CD14-positive monocyte (primary cell): ENCODE data around the gene NOTCH1. TPM values are rescaled to one million over a fixed set of nuclear protein-coding genes. Genes with fewer than 3 reads are reported as not detected.
A peak's percentile ranks its signal among the peaks of the same experiment; 100 is the strongest.

Experiments
- DNase-seq, 3 donors: peaks; one replicate each; pipeline ENCODE4 v3.0.0-alpha.2; 2011 to 2022
- H2AFZ ChIP-seq: 2 replicates; pipeline ENCODE4 v1.6.0; 2012; ENCODE audit warnings: mild to moderate bottlenecking, low read depth, low read length, inconsistent platforms; ENCODE audit not compliant: insufficient read depth, poor library complexity, severe bottlenecking
- H3K27ac ChIP-seq, 2 donors: 1 replicate in 1 of 2; 2 replicates in 1 of 2; pipeline ENCODE4 v1.5.1; 2012 to 2013; ENCODE audit warnings: low read length in 2 of 2, control low read depth in 1 of 2, inconsistent platforms in 1 of 2, low read depth in 1 of 2, mild to moderate bottlenecking in 1 of 2
- H3K27me3 ChIP-seq, 2 donors: one replicate each; pipeline versions ENCODE4 v1.6.0 to v1.6.1; 2011 to 2013; ENCODE audit warnings: low read length in 2 of 2; ENCODE audit not compliant: control insufficient read depth in 2 of 2, insufficient read depth in 2 of 2
- H3K36me3 ChIP-seq, 2 donors: replicated peaks in 1 of 2; 1 replicate in 1 of 2; 2 replicates in 1 of 2; pipeline versions ENCODE4 v1.5.1 to v1.6.1; 2012 to 2013; ENCODE audit warnings: low read length in 2 of 2, control low read depth in 1 of 2, inconsistent platforms in 1 of 2, mild to moderate bottlenecking in 1 of 2; ENCODE audit not compliant: insufficient read depth in 2 of 2, control insufficient read depth in 1 of 2
- H3K4me1 ChIP-seq, 2 donors: 1 replicate in 1 of 2; 2 replicates in 1 of 2; pipeline versions ENCODE4 v1.5.1 to v1.6.1; 2012 to 2013; ENCODE audit warnings: low read length in 2 of 2, control low read depth in 1 of 2, inconsistent platforms in 1 of 2, mild to moderate bottlenecking in 1 of 2, moderate library complexity in 1 of 2; ENCODE audit not compliant: insufficient read depth in 2 of 2, control insufficient read depth in 1 of 2
- H3K4me2 ChIP-seq: replicated peaks from 2 replicates; pipeline ENCODE3; 2012; ENCODE audit warnings: low read length, moderate library complexity, mild to moderate bottlenecking; ENCODE audit not compliant: poor library complexity, severe bottlenecking; ENCODE audit errors: extremely low read depth
- H3K4me3 ChIP-seq, 3 experiments: fragments of 200-600 bp in 1 of 3; sonication (generic) in 1 of 3; replicated peaks in 1 of 3; 1 replicate in 2 of 3; 2 replicates in 1 of 3; pipeline ENCODE4 v1.5.1; 2011 to 2013; ENCODE audit warnings: low read length in 3 of 3, mild to moderate bottlenecking in 3 of 3, control low read depth in 2 of 3, low read depth in 2 of 3, inconsistent platforms in 1 of 3, moderate library complexity in 1 of 3
- H3K79me2 ChIP-seq: 2 replicates; pipeline ENCODE4 v1.6.0; 2012; ENCODE audit warnings: mild to moderate bottlenecking, control low read depth, inconsistent platforms, low read length, moderate library complexity; ENCODE audit not compliant: insufficient read depth
- H3K9ac ChIP-seq: 2 replicates; pipeline ENCODE4 v1.6.0; 2017; ENCODE audit warnings: low read length, mild to moderate bottlenecking; ENCODE audit not compliant: insufficient read depth, poor library complexity, severe bottlenecking
- H3K9me3 ChIP-seq, 2 donors: replicated peaks in 1 of 2; 1 replicate in 1 of 2; 2 replicates in 1 of 2; pipeline versions ENCODE4 v1.5.1 to v1.6.1; 2012 to 2013; ENCODE audit warnings: low read length in 2 of 2, control low read depth in 1 of 2; ENCODE audit not compliant: control insufficient read depth in 1 of 2, insufficient read depth in 1 of 2
- H4K20me1 ChIP-seq: 2 replicates; pipeline ENCODE4 v1.6.0; 2012; ENCODE audit warnings: mild to moderate bottlenecking, low read length, control low read depth, moderate library complexity; ENCODE audit not compliant: insufficient read depth
- H3K27ac Mint-ChIP-seq, 7 donors: one replicate each; pipeline ENCODE4 v1.8.0; 2020; ENCODE audit warnings: mild to moderate bottlenecking in 7 of 7, mixed read lengths in 7 of 7, moderate library complexity in 6 of 7, inconsistent platforms in 2 of 7
- H3K27me3 Mint-ChIP-seq, 3 donors: one replicate each; pipeline ENCODE4 v1.8.0; 2021 to 2022; ENCODE audit warnings: low read depth in 3 of 3, mild to moderate bottlenecking in 3 of 3, mixed read lengths in 3 of 3, moderate library complexity in 3 of 3, inconsistent platforms in 1 of 3
- H3K36me3 Mint-ChIP-seq, 2 donors: one replicate each; pipeline ENCODE4 v1.8.0; 2020; ENCODE audit warnings: mixed read lengths in 2 of 2, inconsistent platforms in 1 of 2, mild to moderate bottlenecking in 1 of 2
- H3K4me1 Mint-ChIP-seq: one replicate; pipeline ENCODE4 v1.8.0; 2020; ENCODE audit warnings: mild to moderate bottlenecking, mixed read lengths
- H3K4me3 Mint-ChIP-seq, 2 donors: one replicate each; pipeline ENCODE4 v1.8.0; 2020; ENCODE audit warnings: mild to moderate bottlenecking in 2 of 2, mixed read lengths in 2 of 2, moderate library complexity in 1 of 2
- H3K9me3 Mint-ChIP-seq, 7 donors: one replicate each; pipeline ENCODE4 v1.8.0; 2020 to 2022; ENCODE audit warnings: mixed read lengths in 7 of 7, mild to moderate bottlenecking in 6 of 7, moderate library complexity in 6 of 7, inconsistent platforms in 2 of 7
- CTCF ChIP-seq: fragments of 200-600 bp; IDR thresholded peaks from one replicate; pipeline ENCODE4 v1.8.0; 2022; ENCODE audit warnings: antibody characterized with exemption, mild to moderate bottlenecking
- WGBS: methylation state at CpG from one replicate; pipeline ENCODE4 v1.1.5; 2013; ENCODE audit warnings: missing lambda C conversion rate; ENCODE audit not compliant: insufficient coverage; 5-methylcytosine and 5-hydroxymethylcytosine counted together
- intact Hi-C, 2 donors: fragments of 100-400 bp; cut with micrococcal nuclease; formaldehyde crosslinking; loops; one replicate each; pipeline versions ENCODE4 v1.15.0 to v1.15.1; 2023
- polyA plus RNA-seq, 3 donors: library from polyadenylated mRNA; depleted of rRNA in 1 of 3; unstranded in 2 of 3; stranded (reverse) in 1 of 3; fragments of 300-500 nt in 2 of 3; fragments of >200 nt in 1 of 3; fragmentation: Illumina TruSeq in 2 of 3; gene quantifications; 1 replicate in 2 of 3; 2 replicates in 1 of 3; pipeline ENCODE4 v1.2.3, GENCODE V29; 2012 to 2021

The NOTCH1 gene
- polyA plus RNA-seq, 3 donors = 1.4 to 33.0 (median 2.2) TPM

GRCh38 chr9:136538599-136539426 lies 7.0 kb downstream of the NOTCH1 start:
- intact Hi-C loops = no loop called here
- H3K9me3 ChIP-seq = no peaks in the 10 kb centered on the region
- H3K4me3 ChIP-seq = peak overlapping the region in 2 of 3 experiments; percentile 12 to 44
- H3K27me3 ChIP-seq = no peaks in the 10 kb centered on the region
- peaks cover 1 to 3% (median 2%) of the 10 kb centered on the region in 3 donors for H3K27me3 Mint-ChIP-seq
- peaks cover 94% of the 10 kb centered on the region for H4K20me1 ChIP-seq
- H3K4me2 ChIP-seq = peak overlapping the region; percentile 69
- H3K4me3 Mint-ChIP-seq = peak overlapping the region; percentile 71 to 86
- H3K36me3 ChIP-seq = peaks cover 38 to 48% of the 10 kb centered on the region in 2 donors
- H3K27ac Mint-ChIP-seq = peak overlapping the region; percentile 94 to 96 (median 96)
- no peak for DNase-seq
- H3K27ac ChIP-seq = peak overlapping the region; percentile 82 to 95
- peak overlapping the region; percentile 64 for H3K9ac ChIP-seq
- TF ChIP-seq CTCF = no peak
- H3K4me1 Mint-ChIP-seq = peaks cover 63% of the 10 kb centered on the region
- H2AFZ ChIP-seq = no peak overlapping the region
- H3K36me3 Mint-ChIP-seq = peaks cover 50 to 71% of the 10 kb centered on the region in 2 donors
- 16% methylated on average over 15 of the region's 24 CpGs for WGBS
- H3K4me1 ChIP-seq = peaks cover 57 to 87% of the 10 kb centered on the region in 2 donors
- H3K9me3 Mint-ChIP-seq = peaks cover 0 to 2% (median 0%) of the 10 kb centered on the region in 7 donors
- peaks cover 82% of the 10 kb centered on the region for H3K79me2 ChIP-seq

GRCh38 chr9:136537896-136538598 lies 7.8 kb downstream of the NOTCH1 start:
- H3K27me3 ChIP-seq = no peaks in the 10 kb centered on the region
- H3K27me3 Mint-ChIP-seq = peaks cover 0 to 7% (median 2%) of the 10 kb centered on the region in 3 donors
- H3K27ac Mint-ChIP-seq = peak overlapping the region in 2 of 7 donors; percentile 60 to 96
- peak overlapping the region in 1 of 2 donors; percentile 49 for H3K4me3 Mint-ChIP-seq
- H3K27ac ChIP-seq = peak overlapping the region; percentile 82 to 95
- peak overlapping the region; percentile 69 for H3K4me2 ChIP-seq
- peak overlapping the region; percentile 64 for H3K9ac ChIP-seq
- peaks cover 81% of the 10 kb centered on the region for H3K79me2 ChIP-seq
- DNase-seq = no peak
- intact Hi-C loops = no loop called here
- H3K4me1 Mint-ChIP-seq = peaks cover 64% of the 10 kb centered on the region
- peak overlapping the region in 1 of 3 experiments; percentile 44 for H3K4me3 ChIP-seq
- peaks cover 58 to 87% of the 10 kb centered on the region in 2 donors for H3K4me1 ChIP-seq
- no peak overlapping the region for H2AFZ ChIP-seq
- no peak for TF ChIP-seq CTCF
- 72% methylated on average over 18 of the region's 21 CpGs for WGBS
- H3K9me3 ChIP-seq = no peaks in the 10 kb centered on the region
- peaks cover 94% of the 10 kb centered on the region for H4K20me1 ChIP-seq
- H3K36me3 ChIP-seq = peaks cover 31 to 41% of the 10 kb centered on the region in 2 donors
- peaks cover 42 to 66% of the 10 kb centered on the region in 2 donors for H3K36me3 Mint-ChIP-seq
- H3K9me3 Mint-ChIP-seq = peaks cover 0 to 2% (median 0%) of the 10 kb centered on the region in 7 donors
